Mucosa of descending colon (tissue), 3 donors: ENCODE data around the gene BAIAP2. TPM values are rescaled to one million over a fixed set of nuclear protein-coding genes. Genes with fewer than 3 reads are reported as not detected.
A peak's percentile ranks its signal among the peaks of the same experiment; 100 is the strongest.

Experiments
- ATAC-seq: fragments of 200-7000 bp; cut with Tn5 transposase; one replicate; pipeline ENCODE4 v1.9.1; 2020; ENCODE audit warnings: mild to moderate bottlenecking, moderate library complexity
- DNase-seq, 3 donors: peaks; one replicate each; pipeline ENCODE4 v3.0.0-alpha.2; 2020
- H3K36me3 ChIP-seq: fragments of 200-600 bp; one replicate; pipeline ENCODE4 v1.8.0; 2021; ENCODE audit warnings: low read depth, mild to moderate bottlenecking
- H3K4me1 ChIP-seq: fragments of 200-600 bp; one replicate; pipeline ENCODE4 v1.8.0; 2021; ENCODE audit warnings: low read depth, mild to moderate bottlenecking
- H3K4me3 ChIP-seq: fragments of 200-600 bp; one replicate; pipeline ENCODE4 v1.8.0; 2021; ENCODE audit warnings: mild to moderate bottlenecking
- H3K9me3 ChIP-seq: fragments of 200-600 bp; one replicate; pipeline ENCODE4 v1.8.0; 2021; ENCODE audit warnings: mild to moderate bottlenecking
- intact Hi-C, 2 donors: fragments of 100-400 bp; cut with DNase I in 1 of 2; cut with micrococcal nuclease in 1 of 2; formaldehyde crosslinking; loops; one replicate each; pipeline versions ENCODE4 v1.11.0 to v1.11.1; 2022; cut with DNase I, micrococcal nuclease
- total RNA-seq, 3 donors: library from RNA; stranded (reverse); fragmentation: NEBNext Ultra II Directional in 2 of 3; extraction: Animal tissue kit (Norgen Biotek cat#: 25700) in 2 of 3; gene quantifications; one replicate each; pipeline versions ENCODE4 v1.2.1 to v1.2.4, GENCODE V29; 2021 to 2023
- TF ChIP-seq, protein P1 (sequence below): fragments of 200-600 bp; IDR thresholded peaks from one replicate; pipeline ENCODE4 v1.8.0; 2022; ENCODE audit warnings: antibody characterized with exemption, mild to moderate bottlenecking
- donor health status: DM: no; HTN: no; CAD: no; lungs with moderate emphysema.
- donor health status: DM: no; HTN: no; CAD: no.
- donor health status: DM: no; HTN: yes; CAD: no.

BAIAP2 gene
- total RNA-seq, 3 donors from 2014 or later: 11.6 to 76.7 (median 19.4) TPM

DNA sequence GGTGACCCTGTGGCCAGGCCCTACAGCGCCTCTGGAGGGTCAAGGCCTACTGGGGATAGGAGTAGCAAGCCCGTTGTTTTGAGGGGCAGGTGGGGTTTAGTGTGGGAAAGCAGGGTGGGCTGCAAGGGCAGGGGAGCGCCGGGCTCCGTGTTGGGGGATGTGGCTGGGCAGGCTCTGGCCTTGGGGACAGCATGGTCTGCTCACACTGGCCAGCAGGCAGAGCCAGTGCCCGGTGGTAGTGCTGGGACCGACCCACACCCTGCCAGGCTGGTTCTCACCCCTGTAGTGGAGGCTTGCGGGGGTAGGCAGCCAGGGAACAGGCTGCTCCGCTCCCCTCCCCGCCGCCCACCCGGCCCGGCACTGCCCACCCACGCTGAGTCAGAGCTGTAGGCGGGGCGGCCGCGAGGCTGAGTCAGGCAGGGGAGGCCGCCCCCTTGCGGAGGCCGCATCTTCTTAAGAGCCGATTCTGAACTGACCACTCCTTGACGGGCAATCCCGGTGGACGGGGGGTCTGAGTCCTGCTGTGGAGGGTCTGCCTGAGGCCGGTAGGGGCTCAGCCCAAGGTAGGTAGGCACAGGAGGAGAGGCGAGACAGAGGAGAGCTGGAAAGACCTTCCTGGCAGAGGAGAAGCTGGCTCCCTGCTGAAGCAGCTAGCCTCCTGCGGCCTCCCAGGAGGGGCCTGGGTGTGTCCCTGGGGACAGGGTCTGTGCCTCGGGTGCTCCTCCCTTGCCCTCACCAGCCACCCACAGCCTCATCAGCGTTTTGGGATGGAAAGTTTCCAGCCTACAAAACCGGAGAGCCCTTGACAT lies 62.4 kb downstream of the BAIAP2 start:
- no peaks in the 10 kb centered on the region for H3K36me3 ChIP-seq
- H3K4me1 ChIP-seq: peaks cover 31% of the 10 kb centered on the region
- H3K4me3 ChIP-seq: no peak overlapping the region
- ATAC-seq (peak; percentile 44), DNase-seq (peak; percentile 74 to 83 (median 77))
- intact Hi-C loops: no loop called here
- no peaks in the 10 kb centered on the region for H3K9me3 ChIP-seq
- TF ChIP-seq, protein P1, sequence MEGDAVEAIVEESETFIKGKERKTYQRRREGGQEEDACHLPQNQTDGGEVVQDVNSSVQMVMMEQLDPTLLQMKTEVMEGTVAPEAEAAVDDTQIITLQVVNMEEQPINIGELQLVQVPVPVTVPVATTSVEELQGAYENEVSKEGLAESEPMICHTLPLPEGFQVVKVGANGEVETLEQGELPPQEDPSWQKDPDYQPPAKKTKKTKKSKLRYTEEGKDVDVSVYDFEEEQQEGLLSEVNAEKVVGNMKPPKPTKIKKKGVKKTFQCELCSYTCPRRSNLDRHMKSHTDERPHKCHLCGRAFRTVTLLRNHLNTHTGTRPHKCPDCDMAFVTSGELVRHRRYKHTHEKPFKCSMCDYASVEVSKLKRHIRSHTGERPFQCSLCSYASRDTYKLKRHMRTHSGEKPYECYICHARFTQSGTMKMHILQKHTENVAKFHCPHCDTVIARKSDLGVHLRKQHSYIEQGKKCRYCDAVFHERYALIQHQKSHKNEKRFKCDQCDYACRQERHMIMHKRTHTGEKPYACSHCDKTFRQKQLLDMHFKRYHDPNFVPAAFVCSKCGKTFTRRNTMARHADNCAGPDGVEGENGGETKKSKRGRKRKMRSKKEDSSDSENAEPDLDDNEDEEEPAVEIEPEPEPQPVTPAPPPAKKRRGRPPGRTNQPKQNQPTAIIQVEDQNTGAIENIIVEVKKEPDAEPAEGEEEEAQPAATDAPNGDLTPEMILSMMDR: no peak

DNA sequence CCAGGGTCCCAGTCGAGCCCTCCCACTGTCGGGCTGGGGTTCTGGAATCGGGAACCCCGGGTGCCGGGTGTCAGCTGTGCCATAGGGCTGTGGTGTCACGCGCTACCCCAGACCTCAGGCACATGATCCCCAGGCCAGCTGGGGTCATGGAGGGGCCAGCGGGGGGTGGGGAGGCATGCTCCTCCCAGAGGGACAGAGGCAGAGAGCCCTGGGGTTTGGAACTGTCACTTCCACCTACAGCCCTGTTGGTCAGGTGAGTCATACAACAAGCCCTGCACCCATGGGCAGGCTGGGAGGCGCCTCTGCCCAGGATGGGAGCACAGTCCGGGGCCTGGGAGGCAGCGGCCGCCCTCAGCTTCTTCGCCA lies 63.0 kb downstream of the BAIAP2 start:
- DNase-seq (peak in 2 of 3 donors; percentile 37 to 58), ATAC-seq (no peak)
- TF ChIP-seq, protein P1: no peak
- no peaks in the 10 kb centered on the region for H3K36me3 ChIP-seq
- no peaks in the 10 kb centered on the region for H3K9me3 ChIP-seq
- no peak overlapping the region for H3K4me3 ChIP-seq
- peaks cover 31% of the 10 kb centered on the region for H3K4me1 ChIP-seq
- intact Hi-C loops: no loop called here

DNA sequence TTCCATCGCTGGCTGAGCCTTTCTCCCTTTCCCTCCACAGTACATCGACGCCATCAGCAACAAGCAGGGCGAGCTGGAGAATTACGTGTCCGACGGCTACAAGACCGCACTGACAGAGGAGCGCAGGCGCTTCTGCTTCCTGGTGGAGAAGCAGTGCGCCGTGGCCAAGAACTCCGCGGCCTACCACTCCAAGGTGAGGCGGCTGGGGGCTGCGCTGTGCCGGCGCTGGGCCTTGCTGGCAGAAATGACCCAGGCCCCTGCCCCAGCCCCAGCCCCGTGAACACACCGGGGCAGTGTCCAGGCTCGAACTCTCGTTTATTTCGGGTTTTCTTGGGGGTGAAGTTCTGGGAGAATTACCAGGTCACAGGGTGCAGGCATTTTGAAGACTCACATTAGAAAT lies 64.9 kb downstream of the BAIAP2 start:
- no peaks in the 10 kb centered on the region for H3K36me3 ChIP-seq
- H3K4me3 ChIP-seq: no peak overlapping the region
- H3K4me1 ChIP-seq: peaks cover 26% of the 10 kb centered on the region
- DNase-seq (no peak), ATAC-seq (no peak)
- H3K9me3 ChIP-seq: no peaks in the 10 kb centered on the region
- TF ChIP-seq, protein P1: no peak
- intact Hi-C loops: loop anchor here (5.0 kb wide), 2 partner anchors 73 to 108 kb away; partner anchors contain the start of gene CHMP6 (in 1 of the 2)

DNA sequence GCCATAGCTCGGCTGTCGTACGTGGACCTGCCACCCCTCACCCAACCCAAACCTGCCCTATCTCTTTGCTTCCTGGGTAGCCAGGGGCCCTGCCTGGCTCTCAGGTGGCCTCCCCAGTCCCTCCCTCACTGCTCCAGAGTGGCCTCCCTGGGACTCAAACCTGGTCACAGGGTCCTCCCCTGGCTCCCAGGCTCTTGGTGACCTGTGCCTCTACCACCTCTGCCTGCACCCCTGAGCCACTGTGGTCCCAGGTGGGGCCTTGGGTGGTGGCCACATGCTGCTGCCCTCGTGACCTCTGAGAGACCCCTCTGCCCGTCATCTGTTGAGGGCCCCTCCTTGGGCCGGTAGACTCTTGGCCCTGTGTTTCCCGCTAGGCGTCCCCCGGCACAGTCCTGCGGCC lies 65.7 kb downstream of the BAIAP2 start:
- Histone ChIP-seq H3K36me3 (no peaks in the 10 kb centered on the region), H3K9me3 (no peaks in the 10 kb centered on the region), H3K4me3 (no peak overlapping the region), H3K4me1 (peaks cover 20% of the 10 kb centered on the region)
- DNase-seq: no peak
- TF ChIP-seq, protein P1: no peak
- no peak for ATAC-seq
- intact Hi-C loops: loop anchor here (5.0 kb wide), 2 partner anchors 73 to 108 kb away; partner anchors contain the start of gene CHMP6 (in 1 of the 2)

DNA sequence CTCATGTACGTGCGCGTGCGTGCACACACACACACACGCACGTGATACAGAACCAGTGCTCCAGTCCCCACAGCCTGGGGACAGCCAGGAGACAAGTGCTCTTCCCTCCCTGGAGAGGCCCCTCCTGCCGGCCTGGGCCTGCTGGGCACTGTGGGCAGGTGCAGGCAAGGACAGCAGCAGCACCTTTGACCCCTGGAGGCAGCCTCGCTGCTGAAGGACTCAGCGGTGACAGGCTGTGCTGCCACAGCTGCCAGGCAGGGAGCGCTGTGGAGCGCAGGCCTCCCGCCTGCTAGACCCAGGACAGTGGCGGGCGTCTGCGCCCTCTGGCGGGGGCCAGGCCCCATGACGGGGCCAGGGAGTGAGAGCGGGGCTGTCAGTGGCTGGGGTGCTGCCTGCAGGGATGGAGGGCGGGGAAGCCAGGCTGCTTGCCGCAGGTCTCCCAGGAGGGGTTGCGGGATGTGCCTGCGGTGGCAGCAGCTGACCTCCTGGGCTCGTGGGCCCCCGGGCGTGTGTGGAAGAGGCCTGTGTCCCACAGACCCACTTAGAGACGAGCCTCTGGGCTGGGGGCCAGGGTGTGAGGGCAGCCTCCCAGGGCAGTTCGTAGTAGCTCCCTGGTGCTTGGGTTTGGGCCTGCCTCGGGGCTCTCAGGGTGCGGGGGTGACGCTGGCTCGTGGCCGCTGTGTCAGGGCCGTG lies 66.8 kb downstream of the BAIAP2 start:
- H3K4me1 ChIP-seq: peaks cover 10% of the 10 kb centered on the region
- ATAC-seq (peak; percentile 97), DNase-seq (peak; percentile 86 to 92 (median 86))
- intact Hi-C loops: loop anchor here (5.0 kb wide), 2 partner anchors 74 to 109 kb away; partner anchors contain the start of gene CHMP6 (in 1 of the 2)
- H3K9me3 ChIP-seq: no peaks in the 10 kb centered on the region
- TF ChIP-seq, protein P1: peak; percentile 100
- H3K4me3 ChIP-seq: no peak overlapping the region
- no peaks in the 10 kb centered on the region for H3K36me3 ChIP-seq
